Liver (tissue), 9 donors: ENCODE measurements around the gene TP53I13. TPM values are rescaled to one million over a fixed set of nuclear protein-coding genes. Genes with fewer than 3 reads are reported as not detected.

Source experiments
- DNase-seq: peaks from one replicate; pipeline ENCODE4 v3.0.0-alpha.2; 2017; ENCODE audit warnings: low spot score
- H3K27ac ChIP-seq, 2 donors: one replicate each; pipeline ENCODE4 v1.7.0; 2013; ENCODE audit warnings: inconsistent platforms in 2 of 2, low read length in 2 of 2, control low read depth in 1 of 2, low read depth in 1 of 2, mild to moderate bottlenecking in 1 of 2
- H3K27me3 ChIP-seq, 4 donors: one replicate each; pipeline versions ENCODE4 v1.6.1 to v1.7.0; 2013; ENCODE audit warnings: low read length in 3 of 4, inconsistent platforms in 1 of 4, mild to moderate bottlenecking in 1 of 4, moderate library complexity in 1 of 4; ENCODE audit not compliant: control insufficient read depth in 4 of 4, insufficient read depth in 4 of 4
- H3K36me3 ChIP-seq, 4 donors: one replicate each; pipeline versions ENCODE4 v1.6.1 to v1.7.0; 2013; ENCODE audit warnings: low read length in 3 of 4, mild to moderate bottlenecking in 3 of 4, low read depth in 1 of 4, moderate library complexity in 1 of 4; ENCODE audit not compliant: control insufficient read depth in 4 of 4, insufficient read depth in 3 of 4
- H3K4me1 ChIP-seq, 4 donors: one replicate each; pipeline versions ENCODE4 v1.6.1 to v1.7.0; 2013; ENCODE audit warnings: low read length in 3 of 4, mild to moderate bottlenecking in 3 of 4, moderate library complexity in 1 of 4; ENCODE audit not compliant: control insufficient read depth in 4 of 4, insufficient read depth in 4 of 4
- H3K4me3 ChIP-seq, 3 donors: one replicate each; pipeline versions ENCODE4 v1.6.1 to v1.7.0; 2013; ENCODE audit warnings: low read length in 3 of 3, control low read depth in 1 of 3, low read depth in 1 of 3, mild to moderate bottlenecking in 1 of 3
- H3K9ac ChIP-seq, 2 donors: one replicate each; pipeline ENCODE4 v1.7.0; 2013; ENCODE audit warnings: low read length in 2 of 2, mild to moderate bottlenecking in 2 of 2, moderate library complexity in 2 of 2, control low read depth in 1 of 2, low read depth in 1 of 2
- H3K9me3 ChIP-seq, 4 donors: one replicate each; pipeline versions ENCODE4 v1.6.1 to v1.7.0; 2013; ENCODE audit warnings: low read length in 3 of 4; ENCODE audit not compliant: control insufficient read depth in 4 of 4
- ATF3 ChIP-seq: IDR thresholded peaks from 2 replicates; pipeline ENCODE4 v1.6.1; 2016; ENCODE audit warnings: antibody characterized with exemption
- CTCF ChIP-seq: fragments of 150-350 bp; IDR thresholded peaks from 2 replicates; pipeline ENCODE4 v1.5.1; 2017; ENCODE audit warnings: improper control_type of control experiment, low read depth, low read length; ENCODE audit not compliant: missing input control
- FOXA1 ChIP-seq: IDR thresholded peaks from 2 replicates; pipeline ENCODE4 v1.6.1; 2016; ENCODE audit warnings: antibody characterized with exemption
- GABPA ChIP-seq, 2 donors: IDR thresholded peaks in 1 of 2; conservative IDR thresholded peaks in 1 of 2; 2 replicates each; pipeline ENCODE4 v1.6.1; 2016; ENCODE audit warnings: antibody characterized with exemption in 2 of 2, mild to moderate bottlenecking in 1 of 2, moderate library complexity in 1 of 2
- HNF4G ChIP-seq: IDR thresholded peaks from 2 replicates; pipeline ENCODE4 v1.6.1; 2016; ENCODE audit warnings: antibody characterized with exemption
- JUND ChIP-seq, 2 donors: IDR thresholded peaks; 2 replicates each; pipeline ENCODE4 v1.6.1; 2016; ENCODE audit warnings: antibody characterized with exemption in 2 of 2
- MAX ChIP-seq: IDR thresholded peaks from 2 replicates; pipeline ENCODE4 v1.6.1; 2016; ENCODE audit warnings: antibody characterized with exemption
- NR2F2 ChIP-seq: IDR thresholded peaks from 2 replicates; pipeline ENCODE4 v1.6.1; 2016; ENCODE audit warnings: antibody characterized with exemption
- RAD21 ChIP-seq, 2 donors: IDR thresholded peaks; 2 replicates each; pipeline ENCODE4 v1.6.1; 2016; ENCODE audit warnings: antibody characterized with exemption in 2 of 2, mild to moderate bottlenecking in 2 of 2
- RXRA ChIP-seq, 2 donors: IDR thresholded peaks; 2 replicates each; pipeline ENCODE4 v1.6.1; 2017 to 2018; ENCODE audit warnings: antibody characterized with exemption in 2 of 2, mild to moderate bottlenecking in 1 of 2
- SP1 ChIP-seq: IDR thresholded peaks from 2 replicates; pipeline ENCODE4 v1.6.1; 2018; ENCODE audit warnings: antibody characterized with exemption, mild to moderate bottlenecking
- TAF1 ChIP-seq: conservative IDR thresholded peaks from 2 replicates; pipeline ENCODE4 v1.6.1; 2016; ENCODE audit warnings: antibody characterized with exemption, mild to moderate bottlenecking
- WGBS: extraction: QIAGEN DNeasy Blood & Tissue Kit; methylation state at CpG from one replicate; pipeline ENCODE4 v1.1.7; 2013; 5-methylcytosine and 5-hydroxymethylcytosine counted together
- polyA plus RNA-seq, 2 donors: library from polyadenylated mRNA; stranded (reverse) in 1 of 2; unstranded in 1 of 2; fragments of 200-250 nt in 1 of 2; fragments of >200 nt in 1 of 2; fragmentation: Nextera tagmentation in 1 of 2; extraction: Ambion mirVana in 1 of 2; gene quantifications; one replicate each; pipeline versions ENCODE4 v1.2.1 to v1.2.3, GENCODE V29; 2013 to 2015
- total RNA-seq, 2 donors: library from RNA; depleted of rRNA; stranded (reverse); fragments of >200 nt; gene quantifications; one replicate each; pipeline ENCODE4 v1.2.3, GENCODE V29; 2014
- donor health status: healthy.
- donor health status: healthy.
- donor health status: healthy.
- donor health status: healthy.
- donor health status: healthy.

Gene TP53I13
- total and polyA plus RNA-seq, 4 donors: 12.2 to 42.6 (median 24.5) TPM

- H3K27me3 ChIP-seq: no peaks in the 10 kb centered on the region
- H3K27ac ChIP-seq: no peak overlapping the region
- peaks cover 0 to 4% (median 1%) of the 10 kb centered on the region in 4 donors for H3K36me3 ChIP-seq
- H3K4me1 ChIP-seq: peaks cover 0 to 18% (median 13%) of the 10 kb centered on the region in 4 donors
- 78% methylated on average over 12 of the region's 12 CpGs for WGBS
- H3K9ac ChIP-seq: no peak overlapping the region
- H3K4me3 ChIP-seq: no peak overlapping the region
- TF ChIP-seq TAF1 (no peak), SP1 (no peak), RXRA (IDR thresholded peaks at IDR 0.05) (no peak), NR2F2 (no peak), GABPA (IDR thresholded peaks at IDR 0.05 in 1 of 2, conservative IDR thresholded peaks at IDR 0.05 in 1 of 2) (no peak), MAX (no peak), JUND (IDR thresholded peaks at IDR 0.05) (no peak), ATF3 (no peak), FOXA1 (no peak)
- H3K9me3 ChIP-seq: no peaks in the 10 kb centered on the region
- DNase-seq: no peak
Observed at GRCh38 chr17:29584452-29585079, 16.1 kb downstream of the TP53I13 start.

GRCh38 chr17:29585080-29585751, 16.7 kb downstream of the TP53I13 start:
- H3K4me3 ChIP-seq: no peak overlapping the region
- peaks cover 0 to 4% (median 1%) of the 10 kb centered on the region in 4 donors for H3K36me3 ChIP-seq
- H3K9me3 ChIP-seq: no peaks in the 10 kb centered on the region
- no peak for TF ChIP-seq FOXA1
- peaks cover 1 to 25% (median 18%) of the 10 kb centered on the region in 4 donors for H3K4me1 ChIP-seq
- WGBS: 79% methylated on average over 8 of the region's 8 CpGs
- H3K9ac ChIP-seq: no peak overlapping the region
- no peak overlapping the region for H3K27ac ChIP-seq
- no peak for DNase-seq
- H3K27me3 ChIP-seq: no peaks in the 10 kb centered on the region

- H3K36me3 ChIP-seq: peaks cover 0 to 2% (median 0%) of the 10 kb centered on the region in 4 donors
- TF ChIP-seq RAD21 (IDR thresholded peaks at IDR 0.05) (no peak), ATF3 (no peak), FOXA1 (no peak), HNF4G (no peak), CTCF (no peak), NR2F2 (no peak)
- DNase-seq: no peak
- no peak overlapping the region for H3K4me3 ChIP-seq
- H3K9ac ChIP-seq: no peak overlapping the region
- WGBS: 88% methylated on average over 9 of the region's 9 CpGs
- H3K4me1 ChIP-seq: peaks cover 4 to 41% (median 31%) of the 10 kb centered on the region in 4 donors
- no peak overlapping the region for H3K27ac ChIP-seq
- no peaks in the 10 kb centered on the region for H3K27me3 ChIP-seq
- no peaks in the 10 kb centered on the region for H3K9me3 ChIP-seq
Observed at GRCh38 chr17:29586676-29587469, 18.4 kb downstream of the TP53I13 start.
